GM12878 (cell line): ENCODE measurements around the gene SLC15A3. TPM values are rescaled to one million over a fixed set of nuclear protein-coding genes. Genes with fewer than 3 reads are reported as not detected.

Experiments
- CBFB ChIP-seq: IDR thresholded peaks from 2 replicates; pipeline ENCODE4 v1.6.1; 2016; ENCODE audit warnings: antibody characterized with exemption, low read depth
- CHD4 ChIP-seq: fragments of 200-600 bp; sonication (generic); IDR thresholded peaks from 2 replicates; pipeline ENCODE4 v1.6.1; 2016; ENCODE audit warnings: mild to moderate bottlenecking
- DPF2 ChIP-seq: fragments of 450-650 bp; IDR thresholded peaks from 2 replicates; pipeline ENCODE4 v1.6.1; 2017; ENCODE audit warnings: mild to moderate bottlenecking
- ESRRA ChIP-seq: IDR thresholded peaks from 2 replicates; pipeline ENCODE4 v1.6.1; 2012; ENCODE audit warnings: mild to moderate bottlenecking, low read length, improper control_type of control experiment
- JUND ChIP-seq: IDR thresholded peaks from 2 replicates; pipeline ENCODE4 v1.6.1; 2012; ENCODE audit warnings: low read depth, mild to moderate bottlenecking, low read length, improper control_type of control experiment, moderate library complexity
- NBN ChIP-seq: fragments of 450-650 bp; IDR thresholded peaks from 2 replicates; pipeline ENCODE4 v1.6.1; 2016
- PAX5 ChIP-seq: IDR thresholded peaks from 2 replicates; pipeline ENCODE4 v1.6.1; 2011; ENCODE audit warnings: low read depth, low read length, borderline replicate concordance
- RAD21 ChIP-seq: IDR thresholded peaks from 2 replicates; pipeline ENCODE4 v1.6.1; 2011; ENCODE audit warnings: mild to moderate bottlenecking, low read depth, low read length, moderate library complexity; ENCODE audit not compliant: insufficient read depth
- RELA ChIP-seq: fragments of 450-650 bp; IDR thresholded peaks from 2 replicates; pipeline ENCODE4 v1.8.0; 2014; ENCODE audit warnings: borderline replicate concordance; ENCODE audit not compliant: partially characterized antibody
- RUNX3 ChIP-seq: IDR thresholded peaks from 2 replicates; pipeline ENCODE4 v1.6.1; 2012; ENCODE audit warnings: low read length, inconsistent platforms
- SMC3 ChIP-seq: IDR thresholded peaks from 2 replicates; pipeline ENCODE4 v1.6.1; 2011; ENCODE audit warnings: low read length, improper control_type of control experiment, borderline replicate concordance
- SP1 ChIP-seq: IDR thresholded peaks from one replicate; pipeline ENCODE4 v1.6.1; 2011; ENCODE audit warnings: low read depth, low read length
- TARDBP ChIP-seq: IDR thresholded peaks from 2 replicates; pipeline ENCODE4 v1.6.1; 2016; ENCODE audit warnings: borderline replicate concordance
- WRNIP1 ChIP-seq: IDR thresholded peaks from 2 replicates; pipeline ENCODE4 v1.6.1; 2011; ENCODE audit warnings: low read depth, low read length, improper control_type of control experiment, borderline replicate concordance
- YBX1 ChIP-seq: fragments of 450-650 bp; IDR thresholded peaks from 2 replicates; pipeline ENCODE4 v1.6.1; 2016; ENCODE audit warnings: antibody characterized with exemption
- ZBED1 ChIP-seq: IDR thresholded peaks from 2 replicates; pipeline ENCODE4 v1.6.1; 2016; ENCODE audit warnings: borderline replicate concordance
- polyA plus RNA-seq, 11 experiments: library from polyadenylated mRNA; depleted of rRNA in 4 of 11; unstranded in 6 of 11; stranded (reverse) in 5 of 11; fragments of >200 nt; fragmentation: Nextera tagmentation in 4 of 11; fragmentation: Illumina TruSeq in 1 of 11; extraction: Ambion mirVana in 4 of 11; extraction: Trizol in 1 of 11; gene quantifications; 1 replicate in 1 of 11; 2 replicates in 10 of 11; pipeline versions ENCODE4 v1.2.1 to v1.2.3, GENCODE V29; 2011 to 2016; ENCODE audit warnings: inconsistent platforms in 2 of 11, missing spikeins in 2 of 11, low read depth in 1 of 11
- total RNA-seq, 4 experiments: library from RNA; depleted of rRNA in 3 of 4; stranded (reverse); fragments of >200 nt in 3 of 4; fragmentation: Illumina TruSeq in 1 of 4; extraction: Trizol in 1 of 4; gene quantifications; 2 replicates each; pipeline versions ENCODE4 v1.2.1 to v1.2.3, GENCODE V29; 2013 to 2021
- TF ChIP-seq, protein P1 (sequence below): IDR thresholded peaks from 2 replicates; pipeline ENCODE4 v1.6.1; 2012; ENCODE audit warnings: mild to moderate bottlenecking, low read depth, low read length
- TF ChIP-seq, protein P2 (sequence below): fragments of 450-650 bp; IDR thresholded peaks from 2 replicates; pipeline ENCODE4 v1.6.1; 2017; ENCODE audit warnings: mild to moderate bottlenecking, moderate library complexity
- TF ChIP-seq, protein P3 (sequence below): fragments of 450-650 bp; IDR thresholded peaks from 2 replicates; pipeline ENCODE4 v1.6.1; 2017; ENCODE audit warnings: low read depth, mild to moderate bottlenecking, moderate library complexity
- TF ChIP-seq, protein P4 (sequence below): IDR thresholded peaks from 2 replicates; pipeline ENCODE4 v1.6.1; 2011; ENCODE audit warnings: borderline replicate concordance, low read depth, mild to moderate bottlenecking, moderate library complexity, mixed read lengths, low read length; ENCODE audit not compliant: insufficient read depth; ENCODE audit errors: extremely low read length
- TF ChIP-seq, protein P5 (sequence below): IDR thresholded peaks from 2 replicates; pipeline ENCODE4 v1.6.1; 2011; ENCODE audit warnings: low read depth, mild to moderate bottlenecking, low read length, moderate library complexity, borderline replicate concordance; ENCODE audit errors: extremely low read depth

SLC15A3 gene
- total and polyA plus RNA-seq, 10 of the 15 experiments (the other 5 are each of a cell fraction or from before 2014, with no cell fraction given): 17.7 to 102 (median 55.8) TPM

DNA sequence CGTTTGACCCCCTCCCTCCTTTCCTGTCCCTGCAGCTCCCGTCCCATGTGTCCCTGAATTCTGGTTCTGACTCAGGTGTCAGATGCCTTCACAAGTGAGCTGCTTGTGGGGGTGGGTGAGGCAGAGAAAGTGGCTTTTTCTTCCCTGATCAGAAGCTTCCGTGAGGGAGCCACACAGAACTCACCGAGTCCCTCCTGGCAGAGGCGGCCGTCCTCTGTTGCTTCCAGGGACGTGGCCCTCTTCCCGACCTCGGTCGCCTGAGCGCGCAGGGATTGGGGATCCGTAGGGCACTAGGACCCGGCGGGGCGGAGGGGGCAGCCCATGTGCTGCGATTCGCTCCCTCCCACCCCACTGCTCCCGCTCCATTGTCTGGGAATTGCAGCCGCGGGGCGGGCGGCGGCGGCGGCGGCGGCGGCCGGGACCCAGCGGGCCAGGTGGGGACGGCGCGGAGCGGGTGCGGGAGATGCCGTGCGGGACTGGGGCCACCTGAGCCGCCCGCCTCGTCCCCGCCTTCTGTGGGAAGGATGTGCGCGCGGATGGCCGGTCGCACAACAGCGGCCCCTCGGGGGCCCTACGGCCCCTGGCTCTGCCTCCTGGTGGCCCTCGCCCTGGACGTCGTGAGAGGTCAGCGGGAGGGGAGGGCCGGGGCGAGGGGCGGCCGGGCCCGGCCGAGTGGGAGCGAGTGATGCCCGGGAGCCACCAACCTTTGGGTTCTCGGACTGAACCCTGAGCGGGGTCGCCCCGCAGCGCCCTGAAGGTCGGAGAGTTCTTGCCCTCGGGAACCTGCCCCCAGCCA, 27.7 kb downstream of the SLC15A3 start, which contains the start of gene TMEM132A (continued):
- TF ChIP-seq ZBED1 (peak; percentile 30; the same call in 1 of the 2 replicates), TARDBP (no peak), RELA (no peak), DPF2 (peak; percentile 67), YBX1 (no peak), SP1 (peak; percentile 2), PAX5 (no peak), CHD4 (no peak), ESRRA (no peak), NBN (no peak), RUNX3 (no peak), RAD21 (no peak), WRNIP1 (no peak), SMC3 (no peak), CBFB (no peak), JUND (no peak)
- TF ChIP-seq, protein P1, sequence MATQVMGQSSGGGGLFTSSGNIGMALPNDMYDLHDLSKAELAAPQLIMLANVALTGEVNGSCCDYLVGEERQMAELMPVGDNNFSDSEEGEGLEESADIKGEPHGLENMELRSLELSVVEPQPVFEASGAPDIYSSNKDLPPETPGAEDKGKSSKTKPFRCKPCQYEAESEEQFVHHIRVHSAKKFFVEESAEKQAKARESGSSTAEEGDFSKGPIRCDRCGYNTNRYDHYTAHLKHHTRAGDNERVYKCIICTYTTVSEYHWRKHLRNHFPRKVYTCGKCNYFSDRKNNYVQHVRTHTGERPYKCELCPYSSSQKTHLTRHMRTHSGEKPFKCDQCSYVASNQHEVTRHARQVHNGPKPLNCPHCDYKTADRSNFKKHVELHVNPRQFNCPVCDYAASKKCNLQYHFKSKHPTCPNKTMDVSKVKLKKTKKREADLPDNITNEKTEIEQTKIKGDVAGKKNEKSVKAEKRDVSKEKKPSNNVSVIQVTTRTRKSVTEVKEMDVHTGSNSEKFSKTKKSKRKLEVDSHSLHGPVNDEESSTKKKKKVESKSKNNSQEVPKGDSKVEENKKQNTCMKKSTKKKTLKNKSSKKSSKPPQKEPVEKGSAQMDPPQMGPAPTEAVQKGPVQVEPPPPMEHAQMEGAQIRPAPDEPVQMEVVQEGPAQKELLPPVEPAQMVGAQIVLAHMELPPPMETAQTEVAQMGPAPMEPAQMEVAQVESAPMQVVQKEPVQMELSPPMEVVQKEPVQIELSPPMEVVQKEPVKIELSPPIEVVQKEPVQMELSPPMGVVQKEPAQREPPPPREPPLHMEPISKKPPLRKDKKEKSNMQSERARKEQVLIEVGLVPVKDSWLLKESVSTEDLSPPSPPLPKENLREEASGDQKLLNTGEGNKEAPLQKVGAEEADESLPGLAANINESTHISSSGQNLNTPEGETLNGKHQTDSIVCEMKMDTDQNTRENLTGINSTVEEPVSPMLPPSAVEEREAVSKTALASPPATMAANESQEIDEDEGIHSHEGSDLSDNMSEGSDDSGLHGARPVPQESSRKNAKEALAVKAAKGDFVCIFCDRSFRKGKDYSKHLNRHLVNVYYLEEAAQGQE: no peak
- TF ChIP-seq, protein P2, sequence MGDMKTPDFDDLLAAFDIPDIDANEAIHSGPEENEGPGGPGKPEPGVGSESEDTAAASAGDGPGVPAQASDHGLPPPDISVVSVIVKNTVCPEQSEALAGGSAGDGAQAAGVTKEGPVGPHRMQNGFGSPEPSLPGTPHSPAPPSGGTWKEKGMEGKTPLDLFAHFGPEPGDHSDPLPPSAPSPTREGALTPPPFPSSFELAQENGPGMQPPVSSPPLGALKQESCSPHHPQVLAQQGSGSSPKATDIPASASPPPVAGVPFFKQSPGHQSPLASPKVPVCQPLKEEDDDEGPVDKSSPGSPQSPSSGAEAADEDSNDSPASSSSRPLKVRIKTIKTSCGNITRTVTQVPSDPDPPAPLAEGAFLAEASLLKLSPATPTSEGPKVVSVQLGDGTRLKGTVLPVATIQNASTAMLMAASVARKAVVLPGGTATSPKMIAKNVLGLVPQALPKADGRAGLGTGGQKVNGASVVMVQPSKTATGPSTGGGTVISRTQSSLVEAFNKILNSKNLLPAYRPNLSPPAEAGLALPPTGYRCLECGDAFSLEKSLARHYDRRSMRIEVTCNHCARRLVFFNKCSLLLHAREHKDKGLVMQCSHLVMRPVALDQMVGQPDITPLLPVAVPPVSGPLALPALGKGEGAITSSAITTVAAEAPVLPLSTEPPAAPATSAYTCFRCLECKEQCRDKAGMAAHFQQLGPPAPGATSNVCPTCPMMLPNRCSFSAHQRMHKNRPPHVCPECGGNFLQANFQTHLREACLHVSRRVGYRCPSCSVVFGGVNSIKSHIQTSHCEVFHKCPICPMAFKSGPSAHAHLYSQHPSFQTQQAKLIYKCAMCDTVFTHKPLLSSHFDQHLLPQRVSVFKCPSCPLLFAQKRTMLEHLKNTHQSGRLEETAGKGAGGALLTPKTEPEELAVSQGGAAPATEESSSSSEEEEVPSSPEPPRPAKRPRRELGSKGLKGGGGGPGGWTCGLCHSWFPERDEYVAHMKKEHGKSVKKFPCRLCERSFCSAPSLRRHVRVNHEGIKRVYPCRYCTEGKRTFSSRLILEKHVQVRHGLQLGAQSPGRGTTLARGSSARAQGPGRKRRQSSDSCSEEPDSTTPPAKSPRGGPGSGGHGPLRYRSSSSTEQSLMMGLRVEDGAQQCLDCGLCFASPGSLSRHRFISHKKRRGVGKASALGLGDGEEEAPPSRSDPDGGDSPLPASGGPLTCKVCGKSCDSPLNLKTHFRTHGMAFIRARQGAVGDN: 0 out of 2 replicates have a peak, but pooled peaks have one; percentile 26
- TF ChIP-seq, protein P3, sequence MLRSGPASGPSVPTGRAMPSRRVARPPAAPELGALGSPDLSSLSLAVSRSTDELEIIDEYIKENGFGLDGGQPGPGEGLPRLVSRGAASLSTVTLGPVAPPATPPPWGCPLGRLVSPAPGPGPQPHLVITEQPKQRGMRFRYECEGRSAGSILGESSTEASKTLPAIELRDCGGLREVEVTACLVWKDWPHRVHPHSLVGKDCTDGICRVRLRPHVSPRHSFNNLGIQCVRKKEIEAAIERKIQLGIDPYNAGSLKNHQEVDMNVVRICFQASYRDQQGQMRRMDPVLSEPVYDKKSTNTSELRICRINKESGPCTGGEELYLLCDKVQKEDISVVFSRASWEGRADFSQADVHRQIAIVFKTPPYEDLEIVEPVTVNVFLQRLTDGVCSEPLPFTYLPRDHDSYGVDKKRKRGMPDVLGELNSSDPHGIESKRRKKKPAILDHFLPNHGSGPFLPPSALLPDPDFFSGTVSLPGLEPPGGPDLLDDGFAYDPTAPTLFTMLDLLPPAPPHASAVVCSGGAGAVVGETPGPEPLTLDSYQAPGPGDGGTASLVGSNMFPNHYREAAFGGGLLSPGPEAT: peak; percentile 72
- TF ChIP-seq, protein P4, sequence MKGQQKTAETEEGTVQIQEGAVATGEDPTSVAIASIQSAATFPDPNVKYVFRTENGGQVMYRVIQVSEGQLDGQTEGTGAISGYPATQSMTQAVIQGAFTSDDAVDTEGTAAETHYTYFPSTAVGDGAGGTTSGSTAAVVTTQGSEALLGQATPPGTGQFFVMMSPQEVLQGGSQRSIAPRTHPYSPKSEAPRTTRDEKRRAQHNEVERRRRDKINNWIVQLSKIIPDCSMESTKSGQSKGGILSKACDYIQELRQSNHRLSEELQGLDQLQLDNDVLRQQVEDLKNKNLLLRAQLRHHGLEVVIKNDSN: peak; percentile 20
- TF ChIP-seq, protein P5, sequence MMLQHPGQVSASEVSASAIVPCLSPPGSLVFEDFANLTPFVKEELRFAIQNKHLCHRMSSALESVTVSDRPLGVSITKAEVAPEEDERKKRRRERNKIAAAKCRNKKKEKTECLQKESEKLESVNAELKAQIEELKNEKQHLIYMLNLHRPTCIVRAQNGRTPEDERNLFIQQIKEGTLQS: no peak
